Measurements from ENCODE around the gene CLDN10. TPM values are rescaled to one million over a fixed set of nuclear protein-coding genes. Genes with fewer than 3 reads are reported as not detected.
"Not testable (repeated sequence)": the region's sequence is repeated elsewhere in the genome, so short reads cannot be mapped to it uniquely, and the experiment has no call there.

The CLDN10 gene
- total and polyA plus RNA-seq, 9 donors: 0.45 to 28.7 (median 1.5) TPM; not detected in 1

- H3K9me3 ChIP-seq: no peaks in the 10 kb centered on the region
- H3K27me3 ChIP-seq: no peaks in the 10 kb centered on the region
- H3K4me1 ChIP-seq (ENCODE audit: insufficient read depth): no peaks in the 10 kb centered on the region
- intact Hi-C loops (cut with DNase I): no loop called here
- 61 to 78% (median 69%) methylated on average over 3 of the region's 3 CpGs for WGBS, 3 donors
- TF ChIP-seq POLR2A (IDR thresholded peaks at IDR 0.05) (no peak), CTCF (IDR thresholded peaks at IDR 0.05) (no peak), EP300 (IDR thresholded peaks at IDR 0.05) (no peak)
- H3K4me3 ChIP-seq: no peak overlapping the region
- no peak overlapping the region for H3K27ac ChIP-seq
- H3K36me3 ChIP-seq: no peaks in the 10 kb centered on the region
- DNase-seq: no peak
Measured at GRCh38 chr13:95512424-95512823, 40.1 kb upstream of the CLDN10 start.

GRCh38 chr13:95512957-95513356, 39.6 kb upstream of the CLDN10 start:
- H3K4me3 ChIP-seq: no peak overlapping the region
- 91 to 93% (median 93%) methylated on average over 1 of the region's 1 CpG for WGBS, 3 donors
- no peaks in the 10 kb centered on the region for H3K9me3 ChIP-seq
- H3K27ac ChIP-seq: no peak overlapping the region
- intact Hi-C loops (cut with DNase I): no loop called here
- no peaks in the 10 kb centered on the region for H3K4me1 ChIP-seq (ENCODE audit: insufficient read depth)
- no peak for DNase-seq
- no peaks in the 10 kb centered on the region for H3K36me3 ChIP-seq
- no peak for TF ChIP-seq EP300 (IDR thresholded peaks at IDR 0.05)
- no peak for TF ChIP-seq POLR2A (IDR thresholded peaks at IDR 0.05)
- TF ChIP-seq CTCF (IDR thresholded peaks at IDR 0.05): no peak
- no peaks in the 10 kb centered on the region for H3K27me3 ChIP-seq

GRCh38 chr13:95515606-95516005, 36.9 kb upstream of the CLDN10 start:
- WGBS, 3 donors: 69 to 83% (median 79%) methylated on average over 5 of the region's 5 CpGs
- DNase-seq; intact Hi-C loops (cut with DNase I); H3K27ac ChIP-seq; H3K9me3 ChIP-seq; H3K4me3 ChIP-seq; H3K36me3 ChIP-seq; H3K27me3 ChIP-seq; H3K4me1 ChIP-seq (ENCODE audit: insufficient read depth): not testable (repeated sequence)

- no peak overlapping the region for H3K27ac ChIP-seq
- TF ChIP-seq EP300 (IDR thresholded peaks at IDR 0.05) (no peak), CTCF (IDR thresholded peaks at IDR 0.05) (no peak), POLR2A (IDR thresholded peaks at IDR 0.05) (no peak)
- no peak for DNase-seq
- no peaks in the 10 kb centered on the region for H3K27me3 ChIP-seq
- no peaks in the 10 kb centered on the region for H3K36me3 ChIP-seq
- no peaks in the 10 kb centered on the region for H3K9me3 ChIP-seq
- intact Hi-C loops (cut with DNase I): no loop called here
- no peaks in the 10 kb centered on the region for H3K4me1 ChIP-seq (ENCODE audit: insufficient read depth)
- H3K4me3 ChIP-seq: no peak overlapping the region
- WGBS, 3 donors: 26 to 41% (median 34%) methylated on average over 2 of the region's 2 CpGs
Measured at GRCh38 chr13:95516021-95516420, 36.5 kb upstream of the CLDN10 start.

- 12 to 13% (median 12%) methylated on average over 3 of the region's 3 CpGs for WGBS, 3 donors
- Histone ChIP-seq H3K4me3 (no peak overlapping the region), H3K27ac (no peak overlapping the region), H3K27me3 (no peaks in the 10 kb centered on the region), H3K4me1 (ENCODE audit: insufficient read depth) (no peaks in the 10 kb centered on the region), H3K9me3 (no peaks in the 10 kb centered on the region), H3K36me3 (no peaks in the 10 kb centered on the region)
- no peak for TF ChIP-seq POLR2A (IDR thresholded peaks at IDR 0.05)
- TF ChIP-seq CTCF (IDR thresholded peaks at IDR 0.05): no peak
- TF ChIP-seq EP300 (IDR thresholded peaks at IDR 0.05): no peak
- intact Hi-C loops (cut with DNase I): no loop called here
- DNase-seq: no peak
Measured at GRCh38 chr13:95516492-95516891, 36.0 kb upstream of the CLDN10 start.

Data from ovary (tissue), 9 donors.